Renal pelvis (tissue), 12 donors: ENCODE measurements around the gene LIMS2. TPM values are rescaled to one million over a fixed set of nuclear protein-coding genes. Genes with fewer than 3 reads are reported as not detected.

Experiments used
- DNase-seq: peaks from one replicate; pipeline ENCODE4 v3.0.0-alpha.2; 2013
- long read RNA-seq, 16 experiments: transcript quantifications; one replicate each; lab custom pipeline, GENCODE V29; 2026
- polyA plus RNA-seq, 3 donors: library from polyadenylated mRNA; unstranded; fragments of 120-200 nt; gene quantifications; one replicate each; pipeline ENCODE4 v1.2.1, GENCODE V29; 2013; ENCODE audit not compliant: insufficient read length in 3 of 3

LIMS2 gene, protein sequence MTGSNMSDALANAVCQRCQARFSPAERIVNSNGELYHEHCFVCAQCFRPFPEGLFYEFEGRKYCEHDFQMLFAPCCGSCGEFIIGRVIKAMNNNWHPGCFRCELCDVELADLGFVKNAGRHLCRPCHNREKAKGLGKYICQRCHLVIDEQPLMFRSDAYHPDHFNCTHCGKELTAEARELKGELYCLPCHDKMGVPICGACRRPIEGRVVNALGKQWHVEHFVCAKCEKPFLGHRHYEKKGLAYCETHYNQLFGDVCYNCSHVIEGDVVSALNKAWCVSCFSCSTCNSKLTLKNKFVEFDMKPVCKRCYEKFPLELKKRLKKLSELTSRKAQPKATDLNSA
- polyA plus RNA-seq = 10 to 100 TPM; 21.6 to 25.1 (median 24.7) TPM
- long read RNA-seq, donor 1, partial matches to known transcripts = 0 of 2 reads
- long read RNA-seq, donor 1, other reads (novel, unspliced or antisense) = 0 of 2 reads
- long read RNA-seq, donor 2, transcript LIMS2-202 (10 exons, 2,045 nt) = major isoform, 8 of 8 reads
- long read RNA-seq, donor 2, partial matches to known transcripts = 0 of 8 reads
- long read RNA-seq, donor 2, other reads (novel, unspliced or antisense) = 0 of 8 reads
- long read RNA-seq, donor 3, partial matches to known transcripts = 0 of 6 reads
- long read RNA-seq, donor 3, other reads (novel, unspliced or antisense) = 0 of 6 reads
- long read RNA-seq, donor 4, transcript LIMS2-202 (10 exons, 2,045 nt) = major isoform, 6 of 7 reads
- long read RNA-seq, donor 4, partial matches to known transcripts = 0 of 7 reads
- long read RNA-seq, donor 4, other reads (novel, unspliced or antisense) = 0 of 7 reads
- long read RNA-seq, donor 5, partial matches to known transcripts = 0 of 4 reads
- long read RNA-seq, donor 5, other reads (novel, unspliced or antisense) = 0 of 4 reads
- long read RNA-seq, donor 6, transcript LIMS2-202 (10 exons, 2,045 nt) = major isoform, 7 of 10 reads
- long read RNA-seq, donor 6, partial matches to known transcripts = 0 of 10 reads
- long read RNA-seq, donor 6, other reads (novel, unspliced or antisense) = 0 of 10 reads
- long read RNA-seq, donor 7, transcript LIMS2-202 (10 exons, 2,045 nt) = major isoform, 8 of 9 reads
- long read RNA-seq, donor 7, partial matches to known transcripts = 0 of 9 reads
- long read RNA-seq, donor 7, other reads (novel, unspliced or antisense) = 0 of 9 reads
- long read RNA-seq, donor 8 = 0 reads
- long read RNA-seq, donor 9, transcript LIMS2-202 (10 exons, 2,045 nt) = major isoform, 9 of 10 reads
- long read RNA-seq, donor 9, partial matches to known transcripts = 0 of 10 reads
- long read RNA-seq, donor 9, other reads (novel, unspliced or antisense) = 0 of 10 reads
- long read RNA-seq, donor 10, partial matches to known transcripts = 0 of 5 reads
- long read RNA-seq, donor 10, other reads (novel, unspliced or antisense) = 0 of 5 reads
- long read RNA-seq, donor 11, transcript LIMS2-202 (10 exons, 2,045 nt) = major isoform, 5 of 6 reads
- long read RNA-seq, donor 11, partial matches to known transcripts = 0 of 6 reads
- long read RNA-seq, donor 11, other reads (novel, unspliced or antisense) = 0 of 6 reads
- long read RNA-seq, donor 12, transcript LIMS2-202 (10 exons, 2,045 nt) = major isoform, 7 of 9 reads
- long read RNA-seq, donor 12, partial matches to known transcripts = 0 of 9 reads
- long read RNA-seq, donor 12, other reads (novel, unspliced or antisense) = 0 of 9 reads
- long read RNA-seq, donor 13, partial matches to known transcripts = 0 of 3 reads
- long read RNA-seq, donor 13, other reads (novel, unspliced or antisense) = 0 of 3 reads
- long read RNA-seq, donor 14 = 0 reads
- long read RNA-seq, donor 15, transcript LIMS2-202 (10 exons, 2,045 nt) = major isoform, 12 of 13 reads
- long read RNA-seq, donor 15, partial matches to known transcripts = 0 of 13 reads
- long read RNA-seq, donor 15, other reads (novel, unspliced or antisense) = 0 of 13 reads
- long read RNA-seq, donor 16, partial matches to known transcripts = 0 of 3 reads
- long read RNA-seq, donor 16, other reads (novel, unspliced or antisense) = 0 of 3 reads

DNA sequence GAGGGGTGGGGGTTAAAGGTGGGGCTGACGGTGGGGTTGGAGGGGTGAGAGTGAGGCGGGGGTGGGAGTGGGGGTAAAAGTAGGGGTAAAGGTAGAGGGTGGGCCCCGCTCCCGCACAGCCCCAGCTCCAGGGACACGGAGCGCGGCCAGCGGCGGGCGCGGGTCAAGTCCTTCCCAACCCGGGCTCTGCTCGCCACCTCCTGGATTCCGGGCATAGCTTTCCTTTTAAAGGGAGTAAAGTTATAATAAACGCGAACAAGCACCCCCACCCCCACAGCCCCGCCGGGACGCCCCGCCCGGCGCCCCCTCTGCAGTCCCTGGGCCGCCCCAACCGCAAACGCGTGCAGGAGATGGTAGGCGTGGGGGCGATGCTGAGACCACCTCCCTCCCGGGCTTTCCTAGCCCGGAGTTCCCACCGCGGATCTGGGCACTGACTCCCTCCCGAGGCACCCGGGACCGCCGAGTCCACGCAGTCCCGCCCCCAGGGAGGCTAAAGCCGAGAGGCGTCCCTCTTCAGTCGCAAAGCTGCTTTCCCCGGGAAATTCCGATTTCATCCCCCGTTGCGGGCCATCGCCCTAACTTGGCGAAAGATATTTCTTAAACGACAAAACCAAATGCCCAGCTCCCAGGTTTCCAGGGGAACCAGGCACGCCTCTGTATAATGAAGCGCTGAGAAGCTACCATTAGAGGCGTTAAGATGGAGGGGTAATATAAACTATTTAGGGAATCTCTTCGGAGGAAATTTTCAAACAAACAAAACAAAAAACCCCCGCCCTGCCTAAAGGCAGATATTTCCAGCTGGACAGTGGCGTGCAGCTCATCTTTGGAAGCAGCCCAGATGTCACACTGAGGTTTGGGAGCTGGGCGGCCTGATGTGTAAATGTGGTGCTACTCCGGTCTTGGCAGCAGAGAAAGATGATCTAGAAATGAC, at the start of gene LIMS2:
Gene LIMS2 (minus strand): TSS at position 200 of the 931 bp plus-strand sequence. CDS start 506 bp downstream, outside the sequence.
- no peak for DNase-seq

DNA sequence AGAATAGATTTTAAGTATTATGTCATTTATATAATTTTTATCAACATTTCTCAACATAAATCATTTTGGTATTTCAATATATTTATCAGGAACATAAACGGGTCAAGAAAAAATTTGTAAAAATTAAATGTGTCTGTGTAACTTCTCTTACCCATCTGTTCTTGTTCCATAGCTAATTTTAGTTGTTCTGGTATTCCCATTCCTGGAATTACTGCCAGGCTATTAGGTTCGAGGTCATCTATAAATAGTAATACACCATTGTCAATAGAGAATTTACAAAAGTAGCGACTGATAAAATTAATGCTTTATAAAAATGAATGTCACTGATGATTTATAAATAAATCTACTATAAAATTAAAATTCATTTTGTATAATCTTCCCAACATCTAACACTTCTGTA, 47.5 kb upstream of the LIMS2 start:
- no peak for DNase-seq

- no peak for DNase-seq
These were observed 46.6 kb upstream of the LIMS2 start for GRCh38 chr2:127721978-127722355.

GRCh38 chr2:127721311-127721977, 46.1 kb upstream of the LIMS2 start:
- no peak for DNase-seq

- DNase-seq = no peak
These were observed 44.2 kb upstream of the LIMS2 start for GRCh38 chr2:127719301-127720218.

DNA sequence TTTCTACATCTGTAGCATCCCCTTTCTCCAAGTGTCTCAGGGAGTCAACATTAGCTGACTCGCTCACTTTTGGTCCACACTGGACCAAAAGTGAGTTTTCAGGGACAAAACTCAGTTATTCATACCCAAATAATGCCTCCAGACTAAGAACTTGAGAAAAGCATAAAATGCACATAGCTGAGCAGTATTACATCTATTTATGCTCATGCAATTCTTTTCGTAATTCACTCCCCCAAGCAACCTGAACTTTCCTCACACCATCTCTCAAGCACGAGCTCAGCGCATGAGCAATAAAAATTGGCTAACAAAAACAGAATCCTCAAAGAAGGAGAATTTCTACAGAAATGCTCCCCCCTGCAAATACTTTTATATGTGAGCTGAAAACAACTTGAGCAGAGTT, 42.9 kb upstream of the LIMS2 start:
- no peak for DNase-seq

- DNase-seq = no peak
These were observed 40.6 kb upstream of the LIMS2 start for GRCh38 chr2:127715778-127716449.

- no peak for DNase-seq
These were observed 38.2 kb upstream of the LIMS2 start for GRCh38 chr2:127713562-127713961.

- DNase-seq = no peak
These were observed 37.7 kb upstream of the LIMS2 start for GRCh38 chr2:127712999-127713398.

DNA sequence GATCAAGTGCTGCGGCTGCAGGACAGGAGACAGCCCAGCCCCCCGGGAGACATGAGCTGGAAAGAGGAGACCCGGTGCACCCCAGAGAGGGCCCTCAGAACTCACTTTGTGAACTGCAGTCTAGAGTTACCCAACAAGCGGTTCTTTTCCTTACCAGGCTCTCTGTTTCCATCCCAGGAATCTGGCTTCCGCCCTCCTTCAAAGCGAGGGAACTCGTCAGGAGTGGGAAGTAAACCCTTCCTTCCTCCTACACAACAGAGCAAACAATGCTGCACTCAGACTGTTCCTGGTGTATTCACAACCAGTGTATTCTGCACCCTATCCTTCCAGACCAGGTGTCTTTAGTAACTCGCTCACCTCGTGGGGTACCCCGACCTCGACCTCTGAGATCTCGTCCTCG, 34.0 kb upstream of the LIMS2 start:
- DNase-seq = no peak

DNA sequence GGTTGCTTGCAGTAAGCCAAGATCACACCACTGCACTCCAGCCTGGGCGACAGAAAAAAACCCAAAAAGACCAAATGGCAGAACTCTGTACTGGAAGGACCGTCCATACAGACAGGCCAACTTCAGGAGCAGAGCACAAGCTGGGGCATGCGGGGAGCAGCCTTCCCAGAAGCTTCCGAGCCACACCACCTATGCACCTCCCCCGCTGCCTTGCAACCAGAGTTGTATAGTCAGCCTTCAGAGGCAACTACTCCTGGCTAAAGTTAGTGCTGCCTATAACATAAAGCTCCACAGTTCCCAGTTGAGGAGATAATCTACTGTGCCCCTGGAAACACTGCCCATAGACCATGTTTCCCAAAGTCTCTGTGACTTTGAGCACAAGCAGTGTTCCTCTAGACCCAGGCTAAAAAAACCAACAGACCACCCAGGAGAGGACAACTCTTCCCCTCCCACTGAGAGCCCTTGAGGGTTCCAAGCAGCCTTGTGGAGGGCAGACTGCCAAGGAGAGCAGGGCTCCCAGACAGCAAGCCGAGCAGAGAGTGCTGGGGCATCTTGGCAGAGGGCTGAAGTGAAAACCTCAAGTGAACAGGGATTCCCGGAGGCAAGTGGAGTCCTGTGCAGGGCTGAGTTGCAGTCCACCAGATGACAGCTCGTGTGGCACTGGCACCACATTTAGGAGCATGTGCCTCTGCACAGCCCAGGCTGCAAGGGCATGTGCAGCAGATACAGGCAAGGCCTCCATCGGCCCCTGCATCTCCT, 32.7 kb upstream of the LIMS2 start:
- DNase-seq = no peak

DNA sequence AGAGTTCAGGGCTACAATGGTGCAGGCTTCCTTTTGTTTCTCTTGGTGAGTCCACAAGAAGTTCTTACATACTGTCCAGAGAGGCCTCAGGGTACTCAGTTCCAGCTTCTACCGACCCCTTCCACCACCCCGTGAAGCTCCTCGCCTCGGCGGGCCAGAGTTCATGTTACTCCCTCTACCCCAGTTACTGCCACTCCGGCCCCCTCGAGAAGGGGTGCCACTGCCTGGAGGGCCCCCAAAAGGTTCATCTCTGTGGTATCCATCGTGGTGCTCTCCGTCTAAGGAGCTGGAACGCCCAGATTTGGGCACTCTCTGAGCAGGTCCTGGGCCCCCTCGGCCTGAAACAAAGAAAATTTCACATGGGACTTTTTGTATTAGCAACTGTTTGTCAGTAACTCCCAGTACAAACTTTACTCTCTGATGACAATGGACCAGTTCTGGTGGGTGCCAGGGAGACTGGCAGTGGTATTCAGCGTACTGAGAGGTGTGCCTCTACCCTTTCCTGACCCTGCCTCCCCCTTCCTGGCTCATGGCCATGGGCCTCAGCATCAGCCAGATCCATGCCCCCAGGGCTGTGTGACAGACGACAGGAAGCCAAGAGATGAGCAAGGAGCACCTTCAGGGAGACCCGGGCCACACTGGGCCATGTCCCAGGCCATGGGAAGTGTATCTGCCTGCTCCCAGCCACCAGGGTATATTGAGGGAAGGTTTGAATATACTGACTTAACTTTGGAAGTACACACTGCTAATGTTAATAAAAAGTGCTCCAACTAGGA, 31.1 kb upstream of the LIMS2 start:
- no peak for DNase-seq

DNA sequence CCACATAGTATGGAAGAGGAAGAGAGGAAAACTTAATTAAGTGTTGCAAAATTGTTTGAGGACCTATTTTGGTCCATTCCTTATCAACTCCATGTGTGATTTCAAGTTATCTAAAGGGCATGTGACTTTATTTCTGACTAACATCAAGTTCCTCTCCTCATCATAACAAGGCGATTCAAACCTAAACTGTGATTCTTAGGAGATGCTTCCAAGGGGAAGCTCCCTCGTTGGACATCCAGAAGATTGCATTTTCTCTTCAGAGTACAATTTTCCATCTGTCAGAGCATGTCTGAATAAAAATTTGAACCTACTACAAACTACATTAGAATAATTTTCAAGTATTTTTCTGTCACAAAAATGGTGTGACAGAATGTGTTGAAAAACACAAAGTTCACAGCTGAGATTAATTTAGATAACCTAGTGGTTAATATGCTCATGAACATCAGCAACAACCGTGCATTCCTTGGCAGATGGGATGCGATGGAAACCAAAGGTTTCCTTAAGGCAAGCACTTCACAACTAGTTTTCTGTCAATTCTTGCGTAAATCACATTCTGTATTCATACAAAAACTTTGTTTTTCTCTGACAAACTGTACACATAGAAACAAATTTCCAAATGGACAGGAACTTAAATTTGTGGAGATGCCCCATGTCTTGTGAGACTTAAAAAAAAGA, 30.2 kb upstream of the LIMS2 start:
- no peak for DNase-seq

GRCh38 chr2:127704641-127705390, 29.5 kb upstream of the LIMS2 start:
- DNase-seq = no peak
